Suprapubic skin (tissue), 3 donors: ENCODE data around the gene NLRP7.

Experiments used
- CTCF ChIP-seq, 2 donors: fragments of 200-600 bp in 1 of 2; fragments of 450-650 bp in 1 of 2; sonication (generic) in 1 of 2; IDR thresholded peaks; one replicate each; pipeline ENCODE4 v1.5.1; 2016 to 2019; ENCODE audit warnings: antibody characterized with exemption in 2 of 2, mild to moderate bottlenecking in 1 of 2, moderate library complexity in 1 of 2
- POLR2A ChIP-seq, 2 donors: fragments of 450-650 bp; IDR thresholded peaks; one replicate each; pipeline ENCODE4 v1.6.1; 2017; ENCODE audit warnings: antibody characterized with exemption in 2 of 2, mild to moderate bottlenecking in 2 of 2, moderate library complexity in 2 of 2

- TF ChIP-seq POLR2A (IDR thresholded peaks at IDR 0.05), result no peak
- TF ChIP-seq CTCF (IDR thresholded peaks at IDR 0.05), result no peak
Measured at GRCh38 chr19:54905803-54906511, 41.4 kb downstream of the NLRP7 start, which contains the start of gene NCR1.
